ENCODE measurements around the gene CAPN1.
"Not testable (repeated sequence)": the region's sequence is repeated elsewhere in the genome, so short reads cannot be mapped to it uniquely, and the experiment has no call there.

The CAPN1 gene

DNA sequence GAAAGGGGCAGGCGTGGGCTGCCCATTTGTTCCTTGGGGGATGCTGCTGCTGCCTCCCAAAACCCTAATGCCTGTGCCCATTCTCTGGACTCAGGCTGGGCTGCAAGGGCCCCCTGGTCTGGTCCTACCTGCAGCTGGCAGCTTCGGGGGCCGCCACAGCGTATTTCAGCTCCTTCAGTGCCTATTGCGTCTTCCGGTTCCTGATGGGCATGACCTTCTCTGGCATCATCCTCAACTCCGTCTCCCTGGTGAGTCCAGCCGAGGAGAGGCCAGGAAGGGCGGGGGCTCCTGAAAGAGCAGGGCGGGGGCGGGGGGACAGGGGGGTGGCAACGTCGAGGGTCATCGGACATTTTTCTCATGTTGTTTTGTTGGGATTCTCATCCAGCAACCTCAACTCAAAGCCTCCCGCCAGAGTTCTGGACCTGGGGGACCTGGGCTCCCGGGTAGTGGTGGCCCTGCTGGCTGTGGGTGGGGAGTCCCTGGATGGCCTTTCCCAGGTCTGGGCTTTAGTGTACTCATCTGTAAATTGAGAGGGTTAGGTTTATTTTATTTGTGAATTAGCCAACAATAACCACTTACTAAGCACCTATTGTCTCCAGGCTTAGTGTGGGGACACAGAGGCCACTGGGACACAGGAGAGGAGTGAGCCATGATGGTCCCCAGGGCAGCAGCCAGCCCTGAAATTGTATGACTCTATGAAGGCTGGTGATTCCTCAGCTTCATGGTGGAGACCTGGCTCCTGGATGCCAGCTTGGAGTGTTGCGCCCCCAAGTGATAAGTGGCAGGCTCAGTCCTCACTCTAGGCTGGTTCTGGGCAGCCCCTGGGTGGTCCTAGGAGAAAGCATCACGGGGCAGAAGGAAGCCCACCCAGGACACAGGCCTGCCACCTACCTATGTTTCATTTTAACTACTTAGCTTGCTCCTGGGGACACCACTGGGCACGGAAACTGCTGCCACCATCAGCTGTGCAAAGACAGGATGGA lies 36.0 kb downstream of the CAPN1 start:
- no peak for DNase-seq (ENCODE audit: low read depth in 2 of 2)

DNA sequence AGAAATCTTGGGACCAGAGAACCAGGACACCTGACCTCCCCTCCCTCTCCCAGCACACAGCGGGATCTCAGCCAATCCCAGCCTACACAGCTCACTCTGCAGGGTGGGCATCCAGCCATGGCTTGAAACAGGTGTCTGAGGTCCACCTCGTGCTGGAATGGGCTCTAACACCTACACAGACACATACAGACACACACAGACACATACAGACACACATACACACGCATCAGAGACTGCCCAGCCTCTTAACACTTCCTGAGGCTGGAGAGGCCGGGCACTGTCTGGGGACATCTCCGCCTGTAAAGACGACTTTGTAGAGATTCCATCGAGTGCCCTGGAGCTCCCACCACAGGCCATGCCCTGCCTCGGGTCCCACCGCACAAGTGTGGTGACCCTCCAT lies 36.7 kb downstream of the CAPN1 start:
- DNase-seq (ENCODE audit: low read depth in 2 of 2) = no peak

DNA sequence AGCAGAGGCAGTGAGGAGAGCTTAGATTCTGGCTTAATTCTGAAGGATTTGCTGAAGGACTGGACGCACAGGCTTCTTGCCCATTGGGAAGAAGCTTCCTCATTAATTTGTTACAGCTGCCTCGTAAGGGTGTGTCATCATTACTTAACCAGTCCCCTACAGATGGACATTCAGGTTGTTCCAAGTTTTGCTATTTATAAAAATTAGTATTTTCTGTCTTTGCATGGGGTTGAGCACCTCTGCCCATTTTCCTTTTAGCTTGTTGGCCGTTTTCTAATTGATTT lies 38.1 kb downstream of the CAPN1 start:
- no peak for DNase-seq (ENCODE audit: low read depth in 2 of 2)

DNA sequence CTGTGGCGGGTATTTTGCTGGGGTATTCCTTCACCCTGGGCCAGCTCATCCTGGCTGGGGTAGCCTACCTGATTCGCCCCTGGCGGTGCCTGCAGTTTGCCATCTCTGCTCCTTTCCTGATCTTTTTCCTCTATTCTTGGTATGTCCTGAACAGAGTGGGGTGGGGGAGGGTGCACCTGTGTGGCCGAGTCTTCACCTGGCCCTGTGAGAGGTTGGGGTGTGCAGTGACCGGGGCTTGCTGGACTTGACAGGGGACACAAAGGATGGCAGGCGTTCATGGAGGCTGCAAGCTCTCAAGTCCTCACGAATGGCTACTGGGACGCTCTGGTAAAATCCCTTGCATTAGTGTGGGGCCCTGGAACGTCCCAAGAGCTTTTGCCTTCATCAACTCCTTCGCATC lies 39.3 kb downstream of the CAPN1 start:
- no peak for DNase-seq (ENCODE audit: low read depth in 2 of 2)

DNA sequence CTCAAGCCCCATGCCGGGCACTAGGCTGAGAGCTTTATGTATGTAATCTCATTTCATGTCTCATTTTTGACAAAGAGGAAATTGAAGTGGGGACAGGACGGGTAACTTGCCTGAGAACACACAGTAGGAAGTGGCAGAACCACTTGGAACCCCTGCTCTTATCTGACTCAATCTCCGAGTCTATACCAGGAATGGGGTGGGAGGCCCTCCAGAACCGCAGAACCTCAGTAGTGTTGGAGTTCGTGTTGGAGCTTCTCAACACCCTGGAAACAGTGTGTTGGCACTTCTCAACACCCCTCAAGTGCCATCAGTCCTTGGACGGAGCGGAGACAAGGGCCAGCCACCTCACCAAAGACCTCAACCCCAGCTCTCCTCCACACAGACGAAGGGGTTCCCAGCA lies 41.3 kb downstream of the CAPN1 start:
- DNase-seq (ENCODE audit: low read depth in 2 of 2) = no peak

DNA sequence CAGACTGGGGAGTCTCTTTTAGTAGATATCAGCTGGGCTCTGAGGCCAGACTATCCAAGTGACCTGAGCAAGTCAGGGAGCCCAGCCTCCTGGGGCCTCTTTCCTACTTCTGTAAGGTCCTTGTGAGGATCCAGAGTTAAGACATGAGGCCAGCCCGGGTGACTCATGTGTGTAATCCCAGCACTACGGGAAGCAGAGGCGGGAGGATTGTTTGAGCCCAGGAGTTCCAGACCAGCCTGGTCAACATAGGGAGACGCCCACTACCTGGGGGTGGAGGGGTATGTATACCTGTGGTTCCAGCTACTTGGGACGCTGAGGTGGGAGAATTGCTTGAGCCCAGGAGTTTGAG lies 43.2 kb downstream of the CAPN1 start:
- no peak for DNase-seq (ENCODE audit: low read depth in 2 of 2)

DNA sequence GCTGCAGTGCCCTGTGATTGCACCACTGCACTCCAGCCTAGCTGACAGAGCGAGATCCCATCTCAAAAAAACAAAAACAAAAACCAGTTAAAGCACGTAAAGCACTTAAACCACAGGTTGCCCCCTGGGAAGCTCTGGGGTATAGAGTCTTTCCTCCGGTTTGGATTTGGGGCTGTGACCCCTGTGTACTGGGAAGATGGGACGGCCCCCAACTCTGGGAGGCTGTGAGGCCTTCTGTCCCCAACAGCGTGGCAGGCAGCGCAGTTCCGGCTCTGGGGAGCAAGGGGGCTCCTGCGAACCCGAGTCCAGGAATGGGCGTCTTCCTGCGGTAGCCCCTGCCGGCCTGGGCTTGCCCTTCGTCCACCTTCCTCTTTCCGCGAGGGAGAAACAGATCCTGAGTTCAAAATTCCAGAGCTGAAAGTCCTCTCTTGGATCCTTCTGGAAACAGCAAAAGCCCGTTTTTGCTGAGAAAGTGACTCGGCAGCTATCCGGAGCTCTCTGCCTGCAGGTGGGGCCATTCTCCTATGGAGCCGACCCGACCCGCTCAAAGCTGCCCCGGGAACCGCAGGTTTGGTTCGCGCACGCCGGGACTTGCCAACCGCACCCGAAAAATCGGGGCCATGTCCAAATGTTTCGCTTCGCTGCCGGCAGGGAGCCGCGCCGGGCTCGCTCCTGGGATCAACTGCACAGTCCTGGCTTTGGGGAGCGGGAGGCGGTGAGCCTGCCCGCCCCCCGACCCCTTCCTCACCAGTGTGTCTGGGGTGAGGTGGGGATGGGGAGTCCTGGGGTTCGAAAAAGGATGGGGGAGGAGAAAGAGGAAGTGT lies 43.8 kb downstream of the CAPN1 start:
- DNase-seq (ENCODE audit: low read depth in 2 of 2) = peak in 1 of 2 donors; percentile 45

DNA sequence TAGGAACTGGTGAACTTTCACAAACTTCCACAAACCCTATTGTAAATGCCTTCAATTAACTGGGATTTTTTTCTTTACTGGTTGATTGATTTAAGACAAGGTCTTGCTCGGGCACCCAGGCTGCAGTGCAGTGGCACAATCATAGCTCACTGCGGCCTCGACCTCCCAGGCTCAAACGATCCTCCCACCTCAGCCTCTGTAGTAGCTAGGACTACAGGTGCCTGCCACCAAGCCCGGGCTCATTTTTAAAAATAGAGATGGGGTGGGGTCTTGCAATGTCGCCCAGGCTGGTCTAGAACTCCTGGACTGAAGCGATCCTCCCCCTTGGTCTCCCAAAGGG lies 44.3 kb downstream of the CAPN1 start:
- no peak for DNase-seq (ENCODE audit: low read depth in 2 of 2)

DNA sequence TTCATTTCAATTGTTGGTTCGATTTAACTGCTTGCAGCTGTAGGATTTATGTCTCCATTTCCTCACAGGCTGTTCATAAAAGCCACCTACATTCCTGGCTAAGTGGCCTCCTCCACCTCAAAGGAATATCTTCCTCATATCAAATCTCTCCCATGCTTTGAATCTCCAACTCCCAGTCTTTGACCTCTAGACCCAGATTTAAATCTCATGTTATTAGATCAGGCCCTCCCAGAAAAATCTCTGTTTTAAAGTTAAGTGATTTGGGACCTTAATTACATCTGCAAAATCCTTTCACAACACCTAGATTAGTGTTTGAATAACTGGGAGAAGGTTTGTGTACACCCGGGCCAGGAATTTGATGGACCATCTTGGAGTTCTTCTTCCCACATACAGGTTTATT lies 46.2 kb downstream of the CAPN1 start:
- no peak for DNase-seq (ENCODE audit: low read depth in 2 of 2)

DNA sequence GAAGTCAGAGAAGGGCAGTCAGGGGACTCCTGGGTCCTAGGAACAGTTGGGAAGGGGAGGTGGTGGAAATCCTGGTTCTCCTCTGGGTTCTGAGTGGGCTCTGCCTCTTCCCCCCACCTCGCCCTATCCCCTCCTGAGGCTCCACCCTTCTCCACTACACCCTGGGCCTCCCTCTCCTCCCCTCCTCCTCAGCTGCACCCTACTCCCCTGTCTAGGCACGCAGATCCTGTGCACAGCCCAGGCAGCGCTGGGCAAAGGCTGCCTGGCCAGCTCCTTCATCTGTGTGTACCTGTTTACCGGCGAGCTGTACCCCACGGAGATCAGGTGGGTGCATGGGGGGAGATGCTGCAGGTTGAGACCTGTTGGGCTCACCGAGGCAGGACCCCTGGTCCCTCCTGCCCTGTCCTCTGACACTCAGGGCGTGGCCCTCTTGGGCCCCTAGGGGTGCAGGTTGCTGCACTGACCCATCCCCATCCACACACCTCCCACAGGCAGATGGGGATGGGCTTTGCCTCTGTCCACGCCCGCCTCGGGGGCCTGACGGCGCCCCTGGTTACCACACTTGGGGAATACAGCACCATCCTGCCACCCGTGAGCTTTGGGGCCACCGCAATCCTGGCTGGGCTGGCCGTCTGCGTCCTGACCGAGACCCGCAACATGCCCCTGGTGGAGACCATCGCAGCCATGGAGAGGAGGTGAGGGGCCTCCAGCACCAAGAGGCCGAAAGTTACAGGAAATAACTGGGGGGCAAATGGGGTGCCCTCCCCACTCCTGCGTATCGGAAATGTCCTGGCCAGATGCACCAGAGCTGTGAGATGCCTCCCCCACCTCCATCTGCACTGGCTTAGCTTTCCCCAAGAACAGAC lies 54.7 kb downstream of the CAPN1 start:
- DNase-seq (ENCODE audit: low read depth in 2 of 2) = no peak

DNA sequence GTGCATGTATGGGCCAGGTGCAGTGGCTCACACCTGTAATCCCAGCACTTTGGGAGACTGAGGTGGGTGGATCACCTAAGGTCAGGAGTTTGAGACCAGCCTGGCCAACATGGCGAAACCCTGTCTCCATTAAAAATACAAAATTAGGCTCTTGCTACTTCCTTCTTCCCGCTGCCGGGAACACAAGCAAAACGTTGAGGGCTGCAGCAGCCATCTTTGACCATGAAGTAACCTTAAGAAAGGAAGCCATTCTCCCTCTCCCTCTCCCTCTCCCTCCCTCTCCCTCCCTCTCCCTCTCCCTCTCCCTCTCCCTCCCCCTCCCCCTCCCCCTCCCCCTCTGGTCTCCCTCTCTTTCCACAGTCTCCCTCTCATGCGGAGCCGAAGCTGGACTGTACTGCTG lies 56.6 kb downstream of the CAPN1 start:
- DNase-seq (ENCODE audit: low read depth in 2 of 2) = not testable (repeated sequence)

DNA sequence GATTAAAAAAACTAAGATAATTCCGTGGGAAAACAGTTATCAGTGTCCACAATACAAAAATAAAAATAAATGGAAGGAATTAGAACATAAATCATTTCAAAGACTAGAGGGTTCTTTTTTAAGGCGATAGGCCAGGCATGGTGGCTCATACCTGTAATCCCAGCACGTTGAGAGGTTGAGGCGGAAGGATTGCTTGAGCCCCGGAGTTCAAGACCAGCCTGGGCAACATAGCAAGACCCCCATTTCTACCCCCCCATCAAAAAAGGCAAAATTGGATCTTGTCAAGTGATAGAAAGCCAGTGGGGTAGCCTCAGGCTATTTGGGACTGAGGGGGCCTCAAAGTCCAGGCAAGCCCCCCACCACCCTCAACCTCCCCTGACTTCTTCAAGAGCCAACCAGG lies 59.4 kb downstream of the CAPN1 start:
- DNase-seq (ENCODE audit: low read depth in 2 of 2) = no peak

DNA sequence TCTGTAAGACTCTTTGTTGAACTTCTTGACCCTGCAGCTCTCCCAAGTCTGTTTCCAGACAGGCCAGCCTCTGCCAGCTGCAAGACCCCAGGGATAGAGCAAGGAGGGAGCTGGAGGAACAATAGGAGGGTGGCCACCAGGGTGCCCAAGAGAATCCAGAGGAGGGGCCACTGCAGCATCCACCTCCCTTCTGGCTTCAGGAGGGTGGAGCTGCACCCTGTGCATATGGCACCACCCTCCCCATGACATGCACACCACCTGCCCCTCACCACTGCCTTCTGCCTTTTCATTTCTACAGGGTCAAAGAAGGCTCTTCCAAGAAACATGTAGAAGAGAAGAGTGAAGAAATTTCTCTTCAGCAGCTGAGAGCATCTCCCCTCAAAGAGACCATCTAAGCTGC lies 60.0 kb downstream of the CAPN1 start:
- no peak for DNase-seq (ENCODE audit: low read depth in 2 of 2)

DNA sequence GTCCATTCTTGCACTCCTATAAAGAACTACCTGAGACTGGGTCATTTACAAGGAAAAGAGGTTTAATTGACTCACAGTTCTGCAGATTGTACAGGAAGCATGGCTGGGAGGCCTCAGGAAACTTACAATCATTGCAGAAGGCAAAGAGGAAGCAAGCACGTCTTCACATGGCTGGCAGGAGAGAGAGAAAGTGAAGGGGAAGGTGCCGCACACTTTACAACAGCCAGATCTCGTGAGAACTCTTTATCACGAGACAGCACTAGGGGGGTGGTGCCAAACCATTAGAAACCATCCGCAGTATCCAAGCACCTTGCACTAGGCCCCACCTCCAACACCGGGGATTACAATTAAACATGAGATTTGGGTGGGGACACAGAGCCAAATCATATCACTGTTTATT lies 60.7 kb downstream of the CAPN1 start:
- DNase-seq (ENCODE audit: low read depth in 2 of 2) = no peak

DNA sequence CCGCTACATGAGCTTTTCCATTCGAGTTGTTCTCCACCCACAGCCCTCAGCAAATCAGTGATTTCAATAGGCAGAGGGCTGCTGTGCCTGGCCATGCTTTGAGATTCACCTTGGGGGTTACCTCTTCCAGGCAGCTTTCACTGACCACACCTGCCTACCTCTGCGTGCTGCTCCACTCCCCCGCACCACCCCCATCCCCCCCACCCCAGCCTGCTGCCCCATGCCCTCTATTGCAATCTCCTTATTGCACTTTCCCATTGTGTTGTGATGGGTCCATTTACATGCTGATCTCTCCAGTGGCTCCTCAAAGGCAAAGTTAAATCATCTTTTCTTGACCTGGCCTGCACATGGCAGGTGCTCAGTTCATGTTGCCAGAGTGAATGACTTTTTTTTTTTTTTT lies 62.1 kb downstream of the CAPN1 start:
- DNase-seq (ENCODE audit: low read depth in 2 of 2) = no peak

DNA sequence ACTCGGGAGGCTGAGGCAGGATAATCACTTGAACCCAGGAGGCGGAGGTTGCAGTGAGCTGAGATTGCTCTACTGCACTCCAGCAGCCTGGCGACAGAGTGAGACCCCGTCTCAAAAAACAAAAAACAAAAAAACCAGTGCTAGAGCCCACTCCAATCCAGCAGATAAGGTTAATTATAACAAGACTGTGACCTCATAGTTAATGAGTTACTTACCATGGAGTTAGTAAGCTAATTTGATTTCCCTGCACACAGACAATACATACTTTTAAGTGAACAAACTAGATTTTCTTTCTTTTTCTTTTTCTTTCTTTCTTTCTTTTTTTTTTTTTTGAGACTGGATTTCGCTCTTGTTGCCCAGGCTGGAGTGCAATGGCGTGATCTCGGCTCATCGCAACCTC lies 63.3 kb downstream of the CAPN1 start:
- DNase-seq (ENCODE audit: low read depth in 2 of 2) = not testable (repeated sequence)

DNA sequence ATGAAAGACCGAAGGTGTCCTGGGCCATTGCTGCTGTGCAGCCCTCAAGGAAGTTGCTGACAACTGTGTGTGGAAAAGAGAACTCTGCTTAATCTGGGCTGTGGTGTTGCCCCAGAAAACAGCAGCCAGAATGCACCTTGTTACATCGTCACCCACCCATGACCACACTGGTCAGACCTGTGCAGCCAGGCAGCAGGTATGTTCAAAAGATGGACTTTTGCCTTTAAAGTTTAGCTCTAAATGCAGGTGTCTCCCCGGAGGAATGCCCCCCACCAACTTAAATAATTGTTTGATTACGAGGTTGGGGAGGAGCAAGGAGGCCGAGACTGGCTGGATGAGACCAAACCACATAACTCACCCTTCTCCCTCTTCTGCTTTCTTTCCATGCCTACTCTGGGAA lies 64.8 kb downstream of the CAPN1 start:
- no peak for DNase-seq (ENCODE audit: low read depth in 2 of 2)

DNA sequence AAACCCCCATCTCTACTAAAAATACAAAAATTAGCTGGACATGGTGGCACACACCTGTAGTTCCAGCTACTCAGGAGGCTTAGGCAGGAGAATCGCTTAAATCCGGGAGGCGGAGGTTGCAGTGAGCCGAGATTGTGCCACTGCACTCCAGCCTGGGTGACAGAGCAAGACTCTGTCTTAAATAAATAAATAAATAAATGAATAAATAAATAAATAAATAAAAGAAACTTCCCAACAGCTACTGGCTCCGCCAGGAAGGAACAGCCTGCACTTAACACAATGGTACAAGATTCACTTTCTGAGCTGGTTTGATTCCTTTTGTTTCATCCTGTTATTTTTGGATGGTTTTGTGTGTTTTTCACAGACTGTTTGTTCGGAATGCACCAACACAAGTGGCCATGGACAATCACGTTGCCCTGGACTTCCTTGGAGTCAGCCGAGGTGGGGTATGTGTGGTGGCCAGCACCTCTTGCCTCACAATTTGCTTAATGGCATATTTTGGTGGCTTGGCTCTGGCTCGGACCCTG lies 66.5 kb downstream of the CAPN1 start:
- not testable (repeated sequence) for DNase-seq (ENCODE audit: low read depth in 2 of 2)

DNA sequence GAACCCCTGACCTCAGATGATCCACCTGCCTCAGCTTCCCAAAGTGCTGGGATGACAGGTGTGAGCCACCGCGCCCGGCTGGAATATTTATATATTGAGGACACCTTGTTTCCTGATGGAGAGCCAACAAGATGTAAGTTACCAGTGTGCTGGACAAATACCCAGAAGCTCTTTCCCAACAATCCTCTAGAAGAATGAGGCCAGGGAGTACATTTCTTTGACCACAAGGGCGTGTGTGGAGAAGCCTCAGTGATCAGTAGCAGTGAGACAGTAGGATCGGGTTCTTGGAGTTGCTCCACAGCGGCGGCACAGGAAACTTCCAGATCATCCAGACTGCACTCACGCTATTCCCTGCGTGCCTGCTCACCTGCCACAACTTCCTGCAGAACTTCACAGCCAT lies 69.7 kb downstream of the CAPN1 start:
- no peak for DNase-seq (ENCODE audit: low read depth in 2 of 2)

DNA sequence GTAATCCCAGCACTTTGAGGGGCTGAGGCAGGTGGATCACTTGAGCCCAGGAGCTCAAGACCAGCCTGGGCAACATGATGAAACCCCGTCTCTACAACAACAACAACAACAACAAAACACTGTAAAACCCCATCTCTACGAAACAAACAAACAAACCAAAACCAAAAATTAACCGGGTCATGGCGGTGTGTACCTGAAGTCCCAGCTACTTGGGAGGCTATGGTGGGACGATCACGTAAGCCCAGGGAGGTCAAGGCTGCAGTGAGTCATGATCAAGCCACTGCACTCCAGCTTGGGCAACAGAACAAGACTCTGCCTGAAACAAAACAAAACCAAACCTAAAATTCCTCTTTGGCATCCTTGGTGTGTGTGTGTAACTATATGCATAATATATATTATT lies 73.0 kb downstream of the CAPN1 start:
- DNase-seq (ENCODE audit: low read depth in 2 of 2) = no peak

DNA sequence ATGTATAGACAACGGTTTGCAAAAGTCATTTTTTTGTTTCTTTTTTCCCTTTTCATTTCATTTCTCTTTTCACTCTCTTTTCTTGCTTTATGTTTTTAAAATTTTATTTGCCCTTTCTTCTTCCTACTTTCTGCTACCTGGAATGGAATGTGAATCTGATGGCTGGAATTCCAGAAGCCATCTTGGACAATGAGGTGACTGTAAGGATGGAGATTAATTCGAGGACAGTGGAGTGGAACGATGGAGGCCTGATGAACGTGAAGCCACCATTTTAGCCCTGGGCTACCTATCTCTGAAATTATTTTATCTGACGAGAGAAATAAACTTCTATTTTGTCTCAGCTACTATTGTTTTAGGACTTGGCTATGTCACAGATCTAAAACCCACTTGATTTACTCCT lies 77.3 kb downstream of the CAPN1 start:
- DNase-seq (ENCODE audit: low read depth in 2 of 2) = no peak

DNA sequence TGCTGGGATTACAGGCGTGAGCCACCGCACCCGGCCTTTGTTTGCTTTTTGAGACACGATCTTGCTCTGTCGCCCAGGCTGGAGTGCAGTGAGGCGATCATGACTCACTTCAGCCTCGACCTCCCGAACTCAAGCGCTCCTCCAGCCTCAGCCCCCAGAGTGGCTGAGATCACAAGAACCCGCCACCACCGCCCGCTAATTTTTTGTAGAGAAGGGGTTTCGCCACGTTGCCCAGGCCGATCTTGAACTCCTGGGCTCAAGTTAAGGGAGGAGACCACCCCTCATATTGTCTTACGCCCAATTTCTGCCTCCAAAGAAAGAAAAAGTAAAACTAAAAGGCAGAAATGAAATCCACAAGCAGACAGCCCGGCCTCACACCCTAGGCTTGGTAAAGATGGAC lies 78.6 kb downstream of the CAPN1 start:
- no peak for DNase-seq (ENCODE audit: low read depth in 2 of 2)

Data from stimulated activated CD4-positive, alpha-beta T cell treated with anti-CD3 and anti-CD28 coated beads, Interleukin-15, amount 100 ng/mL, for 48 hours (primary cell).